ENCODE data around the gene EMC8.

GRCh38 chr16:85844786-85845185 is 45.4 kb upstream of the EMC8 start:
- no peak for TF ChIP-seq POLR2AphosphoS5 (IDR thresholded peaks at IDR 0.05; ENCODE audit: low read depth, low read length)
- no peak for TF ChIP-seq ZBTB33 (IDR thresholded peaks at IDR 0.05; ENCODE audit: extremely low read depth, insufficient replicate concordance, low read length)
- TF ChIP-seq REST (IDR thresholded peaks at IDR 0.05; ENCODE audit: low read depth), result no peak
- TF ChIP-seq POLR2A (IDR thresholded peaks at IDR 0.05; ENCODE audit: borderline replicate concordance, extremely low read depth, insufficient read depth, insufficient read length), result no peak
- no peak for TF ChIP-seq CTCF (IDR thresholded peaks at IDR 0.05 in 2 of 3, conservative IDR thresholded peaks at IDR 0.05 in 1 of 3; ENCODE audit: borderline replicate concordance in 1 of 3, insufficient read depth in 1 of 3, low read depth in 2 of 3, low read length in 2 of 3)
- no peak for TF ChIP-seq RAD21 (IDR thresholded peaks at IDR 0.05; ENCODE audit: low read depth)
- TF ChIP-seq EZH2 (IDR thresholded peaks at IDR 0.05), result no peak
- TF ChIP-seq CEBPB (IDR thresholded peaks at IDR 0.05; ENCODE audit: low read depth), result no peak
- TF ChIP-seq ZNF274 (IDR thresholded peaks at IDR 0.05; ENCODE audit: low read depth, low read length), result no peak
- no peak for TF ChIP-seq YY1 (IDR thresholded peaks at IDR 0.05; ENCODE audit: extremely low read depth, insufficient replicate concordance, low read depth, low read length)
